ENCODE results near the gene TNS3. TPM values are rescaled to one million over a fixed set of nuclear protein-coding genes. Genes with fewer than 3 reads are reported as not detected.
A peak's percentile ranks its signal among the peaks of the same experiment; 100 is the strongest.

TNS3 gene
- total RNA-seq, 1 donor from 2014 or later: 426 TPM

- no peaks in the 10 kb centered on the region for H3K9me3 Mint-ChIP-seq (ENCODE audit: low read depth)
- H3K27ac Mint-ChIP-seq (ENCODE audit: unreplicated experiment): peak overlapping the region; percentile 22
- no peaks in the 10 kb centered on the region for H3K27me3 Mint-ChIP-seq (ENCODE audit: low read depth)
- H3K4me1 Mint-ChIP-seq (ENCODE audit: low read depth): peaks cover 70% of the 10 kb centered on the region
- H3K36me3 Mint-ChIP-seq (ENCODE audit: low read depth): peaks cover 24% of the 10 kb centered on the region
- TF ChIP-seq, protein P1, sequence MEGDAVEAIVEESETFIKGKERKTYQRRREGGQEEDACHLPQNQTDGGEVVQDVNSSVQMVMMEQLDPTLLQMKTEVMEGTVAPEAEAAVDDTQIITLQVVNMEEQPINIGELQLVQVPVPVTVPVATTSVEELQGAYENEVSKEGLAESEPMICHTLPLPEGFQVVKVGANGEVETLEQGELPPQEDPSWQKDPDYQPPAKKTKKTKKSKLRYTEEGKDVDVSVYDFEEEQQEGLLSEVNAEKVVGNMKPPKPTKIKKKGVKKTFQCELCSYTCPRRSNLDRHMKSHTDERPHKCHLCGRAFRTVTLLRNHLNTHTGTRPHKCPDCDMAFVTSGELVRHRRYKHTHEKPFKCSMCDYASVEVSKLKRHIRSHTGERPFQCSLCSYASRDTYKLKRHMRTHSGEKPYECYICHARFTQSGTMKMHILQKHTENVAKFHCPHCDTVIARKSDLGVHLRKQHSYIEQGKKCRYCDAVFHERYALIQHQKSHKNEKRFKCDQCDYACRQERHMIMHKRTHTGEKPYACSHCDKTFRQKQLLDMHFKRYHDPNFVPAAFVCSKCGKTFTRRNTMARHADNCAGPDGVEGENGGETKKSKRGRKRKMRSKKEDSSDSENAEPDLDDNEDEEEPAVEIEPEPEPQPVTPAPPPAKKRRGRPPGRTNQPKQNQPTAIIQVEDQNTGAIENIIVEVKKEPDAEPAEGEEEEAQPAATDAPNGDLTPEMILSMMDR (IDR thresholded peaks at IDR 0.05): no peak
- no peak overlapping the region for H3K4me3 Mint-ChIP-seq (ENCODE audit: unreplicated experiment)
- DNase-seq (ENCODE audit: low spot score): no peak
Measured at GRCh38 chr7:47546733-47547494, 35.0 kb downstream of the TNS3 start.

DNA sequence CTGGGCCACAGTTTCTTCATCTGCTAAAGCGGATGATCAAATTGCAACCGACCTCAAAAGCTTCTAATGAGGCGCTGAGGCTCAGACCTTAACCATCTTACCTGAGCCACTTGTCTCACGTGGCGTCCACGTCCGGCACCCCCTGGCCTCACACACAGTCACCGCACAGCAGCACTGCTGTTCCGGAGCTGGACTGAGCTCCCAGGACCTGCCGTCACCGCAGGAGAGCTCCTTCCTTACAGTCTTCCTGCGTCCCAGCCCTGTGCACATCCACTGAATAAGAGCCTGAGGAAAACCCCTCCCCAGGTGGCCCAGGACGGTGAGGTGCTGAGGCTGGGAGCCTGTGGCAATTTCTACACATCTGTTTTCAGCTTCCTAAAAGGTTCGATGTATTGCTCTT is 35.7 kb downstream of the TNS3 start:
- H3K36me3 Mint-ChIP-seq (ENCODE audit: low read depth): peaks cover 24% of the 10 kb centered on the region
- no peak overlapping the region for H3K4me3 Mint-ChIP-seq (ENCODE audit: unreplicated experiment)
- no peak overlapping the region for H3K27ac Mint-ChIP-seq (ENCODE audit: unreplicated experiment)
- no peaks in the 10 kb centered on the region for H3K9me3 Mint-ChIP-seq (ENCODE audit: low read depth)
- H3K4me1 Mint-ChIP-seq (ENCODE audit: low read depth): peaks cover 69% of the 10 kb centered on the region
- DNase-seq (ENCODE audit: low spot score): no peak
- no peaks in the 10 kb centered on the region for H3K27me3 Mint-ChIP-seq (ENCODE audit: low read depth)
- TF ChIP-seq, protein P1 (IDR thresholded peaks at IDR 0.05): no peak

DNA sequence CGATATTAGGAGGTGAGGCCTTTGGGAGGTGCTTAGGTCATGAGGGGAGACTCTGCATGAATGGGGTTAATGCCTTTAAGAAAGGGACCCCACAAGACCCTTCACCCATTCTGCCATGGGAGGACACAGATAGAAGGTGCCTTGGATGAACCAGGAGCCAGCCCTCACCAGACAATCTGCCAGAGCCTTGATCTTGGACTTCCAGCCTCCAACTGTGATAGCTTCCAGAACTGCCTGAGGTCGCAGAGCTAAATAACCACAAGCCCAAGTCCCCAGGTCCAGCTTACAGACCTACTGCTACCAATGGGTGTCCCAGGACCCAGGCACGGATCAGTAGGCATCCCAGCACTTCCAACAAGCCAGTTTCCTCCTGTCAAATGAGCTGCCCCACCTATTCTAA is 37.5 kb downstream of the TNS3 start:
- TF ChIP-seq, protein P1 (IDR thresholded peaks at IDR 0.05): no peak
- H3K9me3 Mint-ChIP-seq (ENCODE audit: low read depth): no peaks in the 10 kb centered on the region
- H3K4me1 Mint-ChIP-seq (ENCODE audit: low read depth): peaks cover 72% of the 10 kb centered on the region
- H3K27ac Mint-ChIP-seq (ENCODE audit: unreplicated experiment): peak overlapping the region; percentile 83
- peaks cover 24% of the 10 kb centered on the region for H3K36me3 Mint-ChIP-seq (ENCODE audit: low read depth)
- no peak overlapping the region for H3K4me3 Mint-ChIP-seq (ENCODE audit: unreplicated experiment)
- DNase-seq (ENCODE audit: low spot score): no peak
- H3K27me3 Mint-ChIP-seq (ENCODE audit: low read depth): no peaks in the 10 kb centered on the region

GRCh38 chr7:47543714-47544113 is 38.2 kb downstream of the TNS3 start:
- Mint-ChIP-seq H3K4me1 (ENCODE audit: low read depth) (peaks cover 72% of the 10 kb centered on the region), H3K27ac (ENCODE audit: unreplicated experiment) (peak overlapping the region; percentile 83), H3K4me3 (ENCODE audit: unreplicated experiment) (no peak overlapping the region), H3K27me3 (ENCODE audit: low read depth) (no peaks in the 10 kb centered on the region), H3K36me3 (ENCODE audit: low read depth) (peaks cover 22% of the 10 kb centered on the region), H3K9me3 (ENCODE audit: low read depth) (no peaks in the 10 kb centered on the region)
- DNase-seq (ENCODE audit: low spot score): no peak
- TF ChIP-seq, protein P1 (IDR thresholded peaks at IDR 0.05): no peak

- Mint-ChIP-seq H3K4me1 (ENCODE audit: low read depth) (peaks cover 72% of the 10 kb centered on the region), H3K9me3 (ENCODE audit: low read depth) (no peaks in the 10 kb centered on the region), H3K4me3 (ENCODE audit: unreplicated experiment) (no peak overlapping the region), H3K27ac (ENCODE audit: unreplicated experiment) (peak overlapping the region; percentile 83), H3K36me3 (ENCODE audit: low read depth) (peaks cover 17% of the 10 kb centered on the region), H3K27me3 (ENCODE audit: low read depth) (no peaks in the 10 kb centered on the region)
- DNase-seq (ENCODE audit: low spot score): no peak
- TF ChIP-seq, protein P1 (IDR thresholded peaks at IDR 0.05): no peak
Measured at GRCh38 chr7:47543056-47543455, 38.9 kb downstream of the TNS3 start.

All from chondrocyte (in vitro differentiated cells).